NCI-H1694 (cell line): Measurements from ENCODE around the gene MAST4.
A peak's percentile ranks its signal among the peaks of the same experiment; 100 is the strongest.

Experiments
- DNase-seq: peaks from one replicate; lab custom pipeline; 2025; lab: John Stamatoyannopoulos, UW

The MAST4 gene

GRCh38 chr5:66697796-66698564 is 101.8 kb downstream of the MAST4 start:
- no peak for DNase-seq

DNA sequence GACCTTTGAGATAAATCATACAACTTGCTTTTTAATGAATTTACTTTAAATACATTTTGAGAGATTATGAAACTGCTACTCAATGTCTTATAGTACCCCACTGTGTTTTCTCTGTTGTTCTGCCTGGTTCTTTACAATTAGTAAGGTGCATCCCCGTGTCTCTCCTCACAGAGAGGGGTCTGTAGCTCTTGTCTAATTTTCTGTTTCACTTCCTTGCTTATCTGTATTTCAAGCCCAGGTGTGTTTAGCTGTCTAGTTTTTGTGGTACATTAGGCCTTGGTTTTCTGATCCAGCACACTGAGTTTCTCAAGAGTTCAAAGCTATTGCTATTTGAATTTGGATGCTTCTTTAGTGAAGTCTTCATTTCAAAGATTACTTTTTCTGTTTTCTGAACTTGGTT is 105.1 kb downstream of the MAST4 start:
- DNase-seq, result no peak

DNA sequence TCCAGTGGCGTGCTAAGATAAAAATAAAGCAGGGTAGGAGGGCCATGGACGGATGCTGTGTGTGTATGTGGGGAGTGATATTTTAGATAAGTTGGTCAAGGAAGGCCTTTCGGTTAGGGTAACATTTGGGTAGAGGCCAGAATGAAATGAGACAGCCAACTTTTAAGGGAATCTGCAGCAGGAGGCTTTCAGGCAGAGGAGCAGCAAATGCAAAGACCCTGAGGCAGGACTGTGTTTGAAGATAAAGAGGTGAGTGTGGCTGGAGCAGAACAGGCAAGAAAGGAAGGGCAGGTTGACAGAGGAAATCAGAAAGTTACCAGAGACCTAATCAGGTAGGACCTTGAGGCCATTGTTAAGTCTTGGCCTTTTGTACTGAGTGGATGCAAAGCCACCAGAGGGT is 106.2 kb downstream of the MAST4 start:
- no peak for DNase-seq

- DNase-seq, result no peak
Observed at GRCh38 chr5:66704790-66705425, 108.7 kb downstream of the MAST4 start.

DNA sequence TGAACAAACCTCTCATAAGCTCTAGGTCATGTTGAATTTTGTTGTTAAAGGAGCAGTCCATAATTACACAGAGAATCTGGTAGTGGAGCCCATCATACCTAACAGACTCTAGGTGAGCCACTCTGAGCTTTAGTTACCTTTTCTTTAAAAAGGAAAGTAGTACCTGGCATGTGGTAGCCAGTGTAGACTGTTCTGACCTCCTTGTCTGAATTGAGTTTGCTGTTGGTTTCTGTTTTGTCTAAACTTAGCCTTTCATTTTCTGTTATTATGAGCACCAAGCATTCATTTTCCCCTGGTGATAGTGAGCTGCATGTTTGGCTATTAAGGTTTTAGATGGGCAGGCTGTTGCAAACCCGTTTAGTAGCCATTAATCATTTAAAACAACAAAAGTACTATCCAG is 112.2 kb downstream of the MAST4 start:
- DNase-seq, result no peak

- DNase-seq, result no peak
Observed at GRCh38 chr5:66710557-66711088, 114.4 kb downstream of the MAST4 start.

GRCh38 chr5:66713998-66714397 is 117.8 kb downstream of the MAST4 start:
- DNase-seq, result no peak

DNA sequence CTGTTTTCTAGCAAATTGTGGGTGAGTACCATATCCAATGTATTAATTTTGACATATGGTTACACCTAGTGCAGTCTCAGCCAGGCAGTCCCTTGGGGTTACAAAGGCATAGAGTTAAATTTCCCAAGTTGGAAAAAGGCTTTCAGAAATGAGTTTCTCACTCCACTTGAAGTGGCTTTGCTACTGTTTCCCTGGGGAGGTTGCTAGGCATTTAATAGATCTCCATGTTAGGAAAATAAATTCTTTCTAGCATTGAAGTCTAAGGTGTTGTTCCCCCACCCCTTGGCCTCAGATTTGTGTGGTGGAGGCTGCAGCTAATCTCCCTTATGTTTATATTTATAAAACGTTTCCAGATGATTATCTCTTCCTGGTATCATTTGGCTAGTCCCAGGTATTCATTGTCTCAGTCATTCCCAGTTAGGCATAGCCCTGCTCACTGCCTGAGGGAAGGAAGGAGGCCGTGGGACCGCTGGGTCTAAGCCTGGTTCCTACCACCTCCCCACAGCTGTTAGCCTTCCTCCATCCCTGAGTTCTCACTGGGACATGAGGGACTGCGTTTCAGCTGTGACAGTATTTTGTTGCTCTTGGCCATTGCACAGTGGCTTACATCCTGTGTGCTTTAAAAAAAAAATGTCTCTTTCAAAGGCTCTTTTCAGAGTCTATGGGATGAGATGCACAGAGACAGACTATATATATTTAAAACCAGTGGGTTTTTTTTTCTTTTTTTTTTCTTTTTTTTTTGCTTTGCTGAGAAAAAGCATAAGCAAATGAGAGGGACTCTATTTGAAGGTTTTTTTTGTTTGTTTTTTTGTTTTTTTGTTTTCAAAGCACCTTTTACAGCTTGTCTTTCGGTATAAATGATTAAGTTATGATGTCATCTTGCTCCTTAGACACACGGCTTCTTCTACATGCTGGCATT is 121.5 kb downstream of the MAST4 start:
- DNase-seq, result peak; percentile 2

GRCh38 chr5:66718374-66719002 is 122.3 kb downstream of the MAST4 start:
- DNase-seq, result no peak

DNA sequence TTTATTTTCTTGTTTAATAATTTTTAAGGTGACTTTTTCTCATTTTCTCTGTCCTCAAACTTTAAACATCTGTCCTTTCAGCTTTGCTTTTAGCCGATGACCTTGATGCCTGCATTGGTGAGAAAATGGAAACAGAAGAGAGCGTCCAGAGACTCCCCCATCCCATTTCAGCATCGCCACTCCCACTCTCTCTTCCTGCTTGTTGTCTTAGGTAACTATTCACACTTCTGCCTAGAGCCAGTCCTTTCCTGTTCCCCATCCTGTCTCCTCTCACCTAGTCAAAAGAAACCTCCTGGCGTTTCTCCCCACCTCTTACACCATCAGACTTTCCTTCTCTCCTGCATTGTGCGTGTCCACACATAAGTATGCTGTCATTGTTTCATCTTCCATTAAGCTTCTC is 124.6 kb downstream of the MAST4 start:
- no peak for DNase-seq

GRCh38 chr5:66722686-66723085 is 126.5 kb downstream of the MAST4 start:
- DNase-seq, result no peak

- DNase-seq, result no peak
Observed at GRCh38 chr5:66724349-66725139, 128.4 kb downstream of the MAST4 start.

DNA sequence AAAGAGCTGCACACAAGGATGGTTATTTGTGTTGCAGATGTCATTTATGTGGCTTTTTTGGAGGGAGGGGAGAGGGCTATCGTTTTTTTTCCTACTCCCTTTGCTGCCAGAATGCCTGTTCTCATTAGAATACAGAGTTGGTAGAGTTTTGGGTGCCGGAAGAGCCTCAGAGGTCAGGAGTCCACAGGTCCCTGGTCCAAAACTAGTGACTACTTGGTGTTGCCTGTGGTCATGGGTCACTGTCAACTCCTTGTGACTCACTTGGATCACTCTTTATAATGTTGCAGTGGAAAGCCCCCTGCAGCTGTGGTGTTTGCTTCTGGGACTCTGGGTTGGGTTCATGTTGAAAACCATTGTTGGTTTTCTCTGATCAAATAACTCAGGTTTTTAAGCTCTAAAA is 131.4 kb downstream of the MAST4 start:
- DNase-seq, result no peak

DNA sequence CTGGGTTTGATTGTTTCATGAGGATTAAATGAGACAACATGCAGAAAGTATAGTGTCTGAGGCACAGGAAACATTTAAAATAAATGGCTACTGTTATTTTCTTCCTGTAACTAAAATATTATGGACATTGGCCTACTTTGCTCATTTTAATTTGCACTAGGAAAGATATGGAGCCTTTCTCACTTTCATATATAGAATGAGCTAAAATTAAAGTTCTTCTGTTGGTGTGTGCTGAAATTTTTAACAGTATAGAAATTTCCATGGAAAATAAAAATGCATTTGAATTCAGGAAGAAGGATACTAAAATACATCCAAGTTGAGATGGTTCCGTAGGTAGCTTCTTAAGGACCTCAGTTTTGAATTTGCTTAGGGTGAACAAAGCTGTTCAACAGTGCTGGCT is 131.9 kb downstream of the MAST4 start:
- no peak for DNase-seq

DNA sequence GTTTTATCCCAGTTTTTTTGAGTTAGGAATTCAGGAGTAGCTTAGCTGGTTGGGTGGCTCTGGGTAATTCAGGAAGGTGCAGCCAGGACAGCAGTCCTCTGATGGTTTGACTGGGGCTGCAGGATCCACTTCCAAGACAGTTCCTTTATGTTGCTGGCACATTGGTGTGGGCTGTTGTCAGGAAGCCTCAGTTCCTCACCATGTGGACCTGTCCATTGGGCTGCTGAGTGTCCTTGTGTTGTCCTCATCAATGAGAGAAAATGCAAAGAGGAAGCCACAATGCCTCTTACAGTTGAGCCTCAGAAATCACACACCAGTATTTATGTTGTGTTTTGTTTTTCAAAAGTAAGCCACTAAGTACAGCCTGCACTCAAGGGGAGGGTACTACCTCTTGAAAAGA is 140.9 kb downstream of the MAST4 start:
- DNase-seq, result no peak

DNA sequence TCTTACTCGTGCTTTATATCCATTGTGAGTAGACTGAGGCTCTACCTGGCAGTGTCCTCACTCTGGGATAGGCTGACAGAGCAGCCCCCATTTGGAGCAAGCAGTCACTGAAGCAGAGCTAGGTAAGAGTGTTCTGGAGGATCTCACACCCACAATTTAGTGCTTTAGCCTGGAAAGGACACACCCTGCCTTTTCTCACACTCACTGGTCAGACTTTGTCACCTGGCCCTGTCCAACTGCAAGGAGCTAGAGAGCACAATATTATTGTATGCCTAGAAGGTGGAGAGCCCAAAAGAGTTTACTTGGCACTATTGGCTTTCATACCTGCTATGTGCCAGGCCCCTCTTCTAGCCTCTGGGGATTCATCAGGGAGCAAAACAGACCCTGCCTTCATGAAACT is 141.9 kb downstream of the MAST4 start:
- no peak for DNase-seq

GRCh38 chr5:66739021-66739420 is 142.8 kb downstream of the MAST4 start:
- DNase-seq, result no peak

GRCh38 chr5:66739951-66740350 is 143.8 kb downstream of the MAST4 start:
- no peak for DNase-seq

DNA sequence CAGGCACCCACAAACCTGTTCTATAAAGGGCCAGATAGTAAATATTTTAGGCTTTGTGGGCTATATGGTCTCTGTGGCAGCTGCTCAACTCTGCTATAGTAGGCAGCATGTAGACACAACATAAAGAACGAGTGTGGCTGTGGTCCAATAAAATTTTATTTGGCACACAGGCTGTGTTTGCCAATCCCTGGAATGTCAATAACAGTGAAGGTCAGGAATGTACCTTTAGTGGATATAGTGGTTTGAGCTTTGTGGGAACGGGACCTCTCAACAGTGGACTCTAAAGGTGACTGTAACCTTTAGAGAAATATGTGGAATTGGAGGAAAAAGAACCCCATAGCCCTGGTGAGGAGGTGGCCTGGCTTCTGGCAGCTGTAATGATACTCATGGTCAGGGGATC is 145.2 kb downstream of the MAST4 start:
- no peak for DNase-seq

- DNase-seq, result no peak
Observed at GRCh38 chr5:66742083-66742895, 146.1 kb downstream of the MAST4 start.
